GM04503 (cell line): ENCODE measurements around the gene TACC2.
"Not testable (repeated sequence)": the region's sequence is repeated elsewhere in the genome, so short reads cannot be mapped to it uniquely, and the experiment has no call there.

Source experiments
- DNase-seq: peaks from one replicate; pipeline ENCODE4 v3.0.0-alpha.2; 2012; ENCODE audit warnings: low read depth

TACC2 gene

GRCh38 chr10:121988361-121989324 is at the start of gene TACC2:
Gene TACC2, plus strand, starts transcription at chr10:121989163. Its CDS starts 32,819 bp downstream, at chr10:122021982.
- no peak for DNase-seq

- DNase-seq, result no peak
Observed at GRCh38 chr10:121941532-121941931, 47.4 kb upstream of the TACC2 start.

GRCh38 chr10:121942749-121943416 is 46.1 kb upstream of the TACC2 start:
- peak; percentile 84 for DNase-seq

GRCh38 chr10:121947343-121948330 is 41.3 kb upstream of the TACC2 start:
- no peak for DNase-seq

GRCh38 chr10:121949049-121949448 is 39.9 kb upstream of the TACC2 start:
- DNase-seq, result no peak

- no peak for DNase-seq
Observed at GRCh38 chr10:121949451-121949850, 39.5 kb upstream of the TACC2 start.

- no peak for DNase-seq
Observed at GRCh38 chr10:121952226-121952625, 36.7 kb upstream of the TACC2 start.

- no peak for DNase-seq
Observed at GRCh38 chr10:121956111-121957061, 32.6 kb upstream of the TACC2 start.

GRCh38 chr10:121959671-121960070 is 29.3 kb upstream of the TACC2 start:
- no peak for DNase-seq

- DNase-seq, result no peak
Observed at GRCh38 chr10:121961456-121961855, 27.5 kb upstream of the TACC2 start.

GRCh38 chr10:121965996-121966395 is 23.0 kb upstream of the TACC2 start:
- no peak for DNase-seq

GRCh38 chr10:121969086-121969485 is 19.9 kb upstream of the TACC2 start:
- not testable (repeated sequence) for DNase-seq

- no peak for DNase-seq
Observed at GRCh38 chr10:121974019-121974534, 14.9 kb upstream of the TACC2 start.

GRCh38 chr10:121974535-121975294 is 14.2 kb upstream of the TACC2 start, which contains the start of gene NSMCE4A:
Gene NSMCE4A, minus strand, starts transcription at chr10:121975217. Its CDS starts 52 bp downstream, at chr10:121975165.
- peak; percentile 21 for DNase-seq

- no peak for DNase-seq
Observed at GRCh38 chr10:121975295-121976086, 13.5 kb upstream of the TACC2 start.

GRCh38 chr10:121976607-121977006 is 12.4 kb upstream of the TACC2 start:
- no peak for DNase-seq

GRCh38 chr10:121978511-121978910 is 10.5 kb upstream of the TACC2 start:
- no peak for DNase-seq

- no peak for DNase-seq
Observed at GRCh38 chr10:121981346-121981745, 7.6 kb upstream of the TACC2 start.

GRCh38 chr10:121983852-121984251 is 5.1 kb upstream of the TACC2 start:
- DNase-seq, result no peak
